LNCAP (cell line): ENCODE data around the gene ITPK1.

Experiments
- CTCF ChIP-seq: fragments of 450-650 bp; IDR thresholded peaks from 2 replicates; pipeline ENCODE4 v1.5.1; 2017; ENCODE audit warnings: mild to moderate bottlenecking

Gene ITPK1

DNA sequence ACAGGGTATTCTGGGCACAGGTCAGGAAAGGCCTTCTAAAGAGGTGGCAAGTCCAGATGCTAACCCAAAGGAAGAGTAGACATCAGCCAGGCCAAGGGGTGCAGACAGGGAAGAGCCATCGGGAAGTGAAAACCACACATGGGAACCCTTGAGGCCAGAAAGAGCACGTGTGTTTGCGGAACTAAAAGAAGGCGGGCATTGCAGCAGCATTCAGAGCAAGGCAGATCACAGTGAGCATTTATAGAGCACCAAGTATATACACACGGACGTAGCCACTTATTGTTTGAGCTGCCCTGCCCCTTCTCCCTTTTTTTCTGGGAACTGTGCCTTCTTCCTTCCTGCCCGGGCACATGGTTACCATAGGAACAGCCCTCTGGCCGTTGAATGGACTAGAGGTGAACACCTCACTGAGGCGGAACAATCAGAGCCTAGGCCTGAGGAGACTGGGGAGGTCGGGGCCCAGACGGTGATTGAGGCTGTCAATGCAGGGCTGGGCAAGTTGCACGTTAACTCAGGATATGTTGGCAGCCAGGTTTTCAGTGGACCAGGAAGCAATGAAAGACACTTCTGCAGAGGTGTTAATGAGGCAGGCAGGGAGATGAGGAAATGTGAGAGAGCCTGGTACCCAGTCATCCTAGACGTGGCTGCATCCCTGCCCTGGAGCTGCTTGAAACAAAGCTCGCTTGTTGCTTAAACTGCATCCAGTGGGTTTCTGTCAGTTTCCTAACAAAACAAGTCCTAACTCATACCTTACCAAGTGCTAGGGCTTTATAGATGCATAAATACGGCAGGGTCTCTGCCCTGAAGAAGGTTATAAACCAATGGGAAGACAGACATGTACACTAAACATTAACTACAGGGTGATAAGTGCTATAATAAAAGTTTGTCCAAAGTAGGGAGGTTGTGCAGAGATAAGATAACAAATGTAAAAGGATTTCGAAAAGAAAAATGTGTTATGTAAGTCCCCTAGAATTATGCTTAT is 34.8 kb upstream of the ITPK1 start:
- TF ChIP-seq CTCF = no peak

- no peak for TF ChIP-seq CTCF
Measured at GRCh38 chr14:93148979-93149378, 33.3 kb upstream of the ITPK1 start.

DNA sequence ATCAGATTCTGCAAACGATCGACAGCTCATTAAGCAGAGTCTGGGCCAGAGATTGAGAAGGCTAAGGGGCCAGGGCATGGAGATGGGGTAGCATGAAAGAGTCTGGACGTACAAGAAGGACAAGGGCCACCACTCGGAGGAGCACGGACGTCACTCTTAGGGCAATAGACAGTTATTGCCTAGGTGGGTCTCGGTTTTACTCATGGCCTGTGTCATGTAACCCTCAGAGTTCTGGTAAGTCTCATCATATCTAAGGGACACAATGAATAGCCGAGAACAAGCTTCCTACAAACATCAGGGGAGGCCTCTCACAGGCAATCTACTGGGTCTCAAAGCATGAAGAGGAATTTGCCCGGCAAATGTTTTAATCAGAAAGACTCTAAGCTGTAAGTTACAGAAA is 30.4 kb upstream of the ITPK1 start:
- no peak for TF ChIP-seq CTCF

- TF ChIP-seq CTCF = no peak
Measured at GRCh38 chr14:93142854-93143652, 27.3 kb upstream of the ITPK1 start.

DNA sequence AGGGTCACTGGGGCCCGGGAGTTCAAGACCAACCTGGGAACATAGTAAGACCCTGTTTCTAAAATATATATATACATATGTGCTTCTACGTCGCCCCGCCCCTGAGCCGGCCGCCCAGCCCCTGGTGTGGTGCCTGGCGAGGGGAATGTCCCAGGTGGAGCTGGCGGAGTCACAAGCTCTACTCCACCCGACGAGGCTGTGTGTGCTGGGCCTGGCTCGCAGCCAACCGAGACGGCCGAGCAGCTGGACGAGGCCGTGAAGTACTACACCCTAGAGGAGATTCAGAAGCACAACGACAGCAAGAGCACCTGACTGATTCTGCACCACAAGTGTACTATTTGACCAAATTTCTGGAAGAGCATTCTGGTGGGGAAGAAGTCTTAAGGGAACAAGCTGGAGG is 22.1 kb upstream of the ITPK1 start:
- no peak for TF ChIP-seq CTCF

DNA sequence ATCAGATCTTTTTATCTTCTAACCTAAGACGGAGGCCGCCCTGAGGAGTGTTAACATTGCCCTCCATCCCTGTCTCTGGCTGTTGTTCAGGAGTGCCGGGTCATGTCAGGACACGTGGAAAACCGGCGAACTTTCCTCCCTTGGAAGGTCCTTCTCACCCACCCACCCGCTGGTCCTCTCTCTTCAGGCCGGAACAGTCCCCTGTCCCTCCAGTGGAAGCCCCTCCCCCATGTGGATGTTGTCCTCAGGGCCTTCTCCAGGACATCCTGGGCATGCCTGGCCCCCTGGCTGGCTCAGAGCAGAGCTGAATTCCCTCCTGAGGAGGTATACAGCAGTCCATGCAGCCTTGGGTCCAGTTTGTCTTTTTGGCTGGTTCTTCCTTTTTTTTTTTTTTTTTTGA is 20.3 kb upstream of the ITPK1 start:
- TF ChIP-seq CTCF = no peak

DNA sequence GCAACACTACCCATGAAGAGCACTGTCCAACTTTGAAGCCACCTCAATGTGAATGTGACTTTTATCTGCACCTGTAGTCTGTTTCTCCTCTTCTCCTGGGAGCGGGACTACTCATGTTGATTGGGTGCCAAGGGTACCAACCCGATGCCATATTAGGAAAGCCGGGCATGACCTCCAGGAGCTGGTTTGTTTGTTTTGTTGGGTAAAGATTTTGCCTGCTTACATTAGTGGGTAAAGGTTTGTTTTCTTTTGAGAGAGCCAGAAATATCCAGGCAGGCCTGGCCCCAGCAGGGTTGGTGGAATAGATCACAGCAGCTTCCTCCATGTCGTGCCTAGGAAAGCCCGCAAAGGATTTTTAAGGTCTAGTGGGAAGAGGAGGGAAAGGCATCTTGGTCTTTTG is 19.7 kb upstream of the ITPK1 start:
- TF ChIP-seq CTCF = no peak
